Stimulated activated CD4-positive, alpha-beta T cell treated with anti-CD3 and anti-CD28 coated beads, TNF-alpha, amount 100 ng/mL, for 4 hours (primary cell): ENCODE data around the gene RAB34.

ENCODE experiments used
- DNase-seq, 3 experiments: peaks; one replicate each; pipeline ENCODE4 v3.0.0-alpha.2; 2020; ENCODE audit warnings: low read depth in 3 of 3

Gene RAB34

DNA sequence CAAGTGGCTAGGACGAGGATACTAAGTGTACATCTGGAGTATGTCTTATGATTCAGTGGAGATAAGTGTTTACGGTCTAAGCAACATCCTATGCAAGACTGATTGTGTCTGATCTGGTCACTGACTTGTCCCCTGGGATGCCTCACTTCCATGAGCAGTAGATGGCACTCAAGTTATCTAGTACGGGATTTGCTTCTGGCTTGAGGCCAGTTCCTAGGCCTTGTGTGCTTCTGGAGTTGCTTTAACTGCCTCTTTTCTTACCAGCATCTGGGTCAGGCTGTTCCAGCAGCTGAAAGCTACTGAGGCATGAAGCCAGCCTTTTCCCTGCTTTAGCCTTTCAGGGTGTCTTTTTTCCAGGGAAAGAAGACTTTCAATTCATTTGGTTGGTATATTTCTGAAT, 32.7 kb downstream of the RAB34 start:
- DNase-seq: no peak

DNA sequence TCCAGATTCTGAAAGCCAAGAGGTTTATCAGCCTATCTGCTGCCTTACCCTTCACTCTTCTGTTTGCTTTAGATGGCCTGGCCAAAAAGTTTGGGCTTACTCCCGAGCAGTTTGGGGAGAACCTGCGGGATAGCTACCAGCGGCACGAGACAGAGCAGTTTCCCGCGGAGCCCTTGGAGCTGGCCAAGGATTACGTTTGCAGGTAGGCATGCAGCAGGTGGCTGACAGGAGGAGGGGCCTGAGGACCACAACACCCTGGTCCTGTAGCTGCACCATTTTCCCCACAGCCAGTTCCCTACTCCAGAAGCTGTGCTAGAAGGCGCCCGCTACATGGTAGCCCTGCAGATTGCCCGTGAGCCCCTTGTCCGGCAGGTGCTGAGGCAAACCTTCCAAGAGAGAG, 35.0 kb downstream of the RAB34 start:
- no peak for DNase-seq

- DNase-seq: no peak
Observed at GRCh38 chr17:28675980-28676379, 41.7 kb downstream of the RAB34 start.

GRCh38 chr17:28675490-28675889, 42.2 kb downstream of the RAB34 start:
- no peak for DNase-seq

DNA sequence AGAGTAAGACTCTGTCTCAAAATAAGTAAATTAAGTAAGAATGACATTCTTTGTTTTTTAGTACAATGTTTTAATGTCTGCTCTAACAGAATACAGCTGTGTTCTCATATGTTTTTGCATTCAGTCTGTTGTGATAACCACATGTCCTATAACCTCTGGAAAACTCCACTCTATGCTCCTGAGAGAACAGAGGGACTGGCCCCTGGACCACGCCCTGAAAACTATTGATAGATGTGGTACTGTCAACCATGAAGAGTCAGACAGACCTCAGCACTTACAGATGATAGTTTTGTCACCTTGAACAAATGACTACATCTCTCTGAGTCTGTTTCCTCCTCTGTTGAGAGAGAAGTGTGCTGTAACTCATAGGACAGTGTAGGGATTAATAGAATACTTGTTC, 47.8 kb downstream of the RAB34 start:
- no peak for DNase-seq

- no peak for DNase-seq
Observed at GRCh38 chr17:28667870-28668269, 49.8 kb downstream of the RAB34 start.

DNA sequence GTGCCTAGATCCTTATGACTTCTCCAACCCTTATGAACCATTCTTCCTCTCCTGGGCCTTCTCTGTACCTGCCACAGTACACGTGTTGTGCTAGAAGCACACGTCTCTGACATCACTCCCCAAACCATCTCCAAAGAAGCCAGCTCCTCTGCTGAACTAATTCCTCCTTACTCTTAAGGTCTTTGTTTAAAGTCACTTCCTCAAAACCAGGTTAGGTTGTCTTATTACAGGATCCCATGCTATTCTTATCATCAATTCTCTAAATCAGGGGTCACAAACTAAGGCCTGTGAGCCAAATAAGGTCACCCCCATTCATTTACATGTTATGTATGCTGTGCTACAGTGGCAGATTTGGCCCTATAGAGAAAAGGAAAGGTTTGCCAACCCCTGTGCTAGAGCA, 51.7 kb downstream of the RAB34 start:
- no peak for DNase-seq
